Measurements from ENCODE around the gene OST4. TPM values are rescaled to one million over a fixed set of nuclear protein-coding genes. Genes with fewer than 3 reads are reported as not detected.
A peak's percentile ranks its signal among the peaks of the same experiment; 100 is the strongest.
"Not testable (repeated sequence)": the region's sequence is repeated elsewhere in the genome, so short reads cannot be mapped to it uniquely, and the experiment has no call there.

OST4 gene
- total RNA-seq: 100 to 1,000 TPM; 309 to 386 TPM

- CTCF ChIA-PET: interaction anchor here (0.8 to 8.7 kb wide), 9 partner anchors 10 to 110 kb away, joined by 3 to 44 read pairs (median 4); partner anchors contain the start of genes AGBL5 and KHK
Observed at GRCh38 chr2:27071277-27071989, at the start of gene OST4. Gene OST4, minus strand, starts transcription at chr2:27071654.

DNA sequence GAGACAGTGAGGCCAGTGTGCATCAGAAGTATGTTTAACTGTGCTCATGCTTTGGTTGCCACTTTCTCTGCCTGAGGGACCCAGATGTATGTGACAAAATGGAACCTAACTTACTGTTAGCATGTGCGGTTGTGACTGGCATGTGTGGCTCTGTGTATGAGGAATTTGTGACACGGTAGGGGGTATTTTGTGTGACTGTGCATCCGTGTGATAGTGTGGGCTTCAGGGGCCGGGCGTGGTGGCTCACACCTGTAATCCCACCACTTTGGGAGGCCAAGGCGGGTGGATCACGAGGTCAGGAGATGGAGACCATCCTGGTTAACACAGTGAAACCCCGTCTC lies 47.8 kb upstream of the OST4 start:
- POLR2A ChIA-PET; H3K27ac Mint-ChIP-seq; H3K9me3 Mint-ChIP-seq; H3K36me3 Mint-ChIP-seq (ENCODE audit: low read depth); DNase-seq: not testable (repeated sequence)
- H3K4me3 Mint-ChIP-seq: peak overlapping the region; percentile 71
- H3K4me1 Mint-ChIP-seq: peaks cover 16% of the 10 kb centered on the region
- CTCF ChIA-PET: interaction anchor here (1.5 kb wide), 1 partner anchor 13 kb away, joined by 5 read pairs; no protein-coding TSS in a partner anchor
- peaks cover 41% of the 10 kb centered on the region for H3K27me3 Mint-ChIP-seq

More at GRCh38 chr2:27071277-27071989, at the start of gene OST4:
- Mint-ChIP-seq H3K27ac (peak within 1 kb of the TSS; percentile 96), H3K27me3 (no peaks in the 10 kb centered on the region), H3K9me3 (no peaks in the 10 kb centered on the region), H3K36me3 (ENCODE audit: low read depth) (peaks cover 31% of the 10 kb centered on the region), H3K4me1 (peaks cover 62% of the 10 kb centered on the region), H3K4me3 (peak within 1 kb of the TSS; percentile 97)
- POLR2A ChIA-PET: interaction anchor here (0.6 to 1.4 kb wide), 4 partner anchors 10 to 28 kb away, joined by 3 to 9 read pairs (median 4); partner anchors contain the start of gene AGBL5
- DNase-seq: peak; percentile 91

DNA sequence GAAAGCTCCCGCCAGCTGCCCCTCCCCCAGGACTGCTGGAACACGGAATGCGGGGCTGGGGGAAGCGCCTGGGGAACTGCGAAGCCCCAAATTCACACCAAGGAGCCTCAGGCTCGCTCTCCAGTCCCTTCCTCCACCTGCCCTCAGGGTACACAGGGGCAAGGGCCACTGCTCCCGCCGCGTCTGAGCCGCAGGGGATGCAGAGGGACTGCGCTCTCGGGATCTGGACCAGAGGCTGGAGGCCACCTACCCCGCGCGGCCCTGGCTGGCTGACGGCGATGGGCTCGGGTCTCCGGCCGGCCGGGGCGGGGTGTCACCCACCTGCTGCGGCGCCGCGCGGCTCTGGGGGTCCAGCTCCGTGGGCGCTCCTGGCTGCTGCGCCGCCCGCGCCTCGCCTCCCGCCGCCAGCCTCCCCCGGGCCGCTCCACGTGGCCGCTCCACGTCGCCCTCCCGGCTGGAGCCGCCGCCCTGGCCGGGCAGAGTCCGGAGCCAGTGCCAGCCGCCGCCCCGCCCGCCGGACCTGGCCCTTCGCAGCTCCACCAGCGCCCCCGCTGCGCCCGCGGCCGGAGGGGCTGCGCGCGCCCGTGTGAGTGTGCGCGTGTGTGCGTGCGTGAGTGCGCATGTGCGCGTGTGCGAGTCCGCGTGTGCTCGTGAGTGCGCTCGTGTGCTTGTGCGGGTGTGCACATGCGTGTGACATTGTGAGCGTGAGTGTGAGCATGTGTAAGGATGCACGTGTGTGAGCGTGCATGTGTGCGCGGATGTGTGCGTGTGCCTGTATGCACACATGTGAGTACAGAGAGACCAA lies 47.3 kb upstream of the OST4 start, which contains the start of gene CGREF1:
Gene CGREF1 (minus strand): TSS at position 604 of the 805 bp plus-strand sequence. CDS start 14,762 bp downstream, outside the sequence.
- Mint-ChIP-seq H3K4me3 (peak within 1 kb of the TSS; percentile 71), H3K9me3 (no peaks in the 10 kb centered on the region), H3K4me1 (peaks cover 16% of the 10 kb centered on the region), H3K27me3 (peaks cover 41% of the 10 kb centered on the region), H3K36me3 (ENCODE audit: low read depth) (no peaks in the 10 kb centered on the region), H3K27ac (no peak within 1 kb of the TSS)
- POLR2A ChIA-PET: no interaction called here
- CTCF ChIA-PET: interaction anchor here (1.5 kb wide), 1 partner anchor 13 kb away, joined by 5 read pairs; no protein-coding TSS in a partner anchor
- DNase-seq: no peak

DNA sequence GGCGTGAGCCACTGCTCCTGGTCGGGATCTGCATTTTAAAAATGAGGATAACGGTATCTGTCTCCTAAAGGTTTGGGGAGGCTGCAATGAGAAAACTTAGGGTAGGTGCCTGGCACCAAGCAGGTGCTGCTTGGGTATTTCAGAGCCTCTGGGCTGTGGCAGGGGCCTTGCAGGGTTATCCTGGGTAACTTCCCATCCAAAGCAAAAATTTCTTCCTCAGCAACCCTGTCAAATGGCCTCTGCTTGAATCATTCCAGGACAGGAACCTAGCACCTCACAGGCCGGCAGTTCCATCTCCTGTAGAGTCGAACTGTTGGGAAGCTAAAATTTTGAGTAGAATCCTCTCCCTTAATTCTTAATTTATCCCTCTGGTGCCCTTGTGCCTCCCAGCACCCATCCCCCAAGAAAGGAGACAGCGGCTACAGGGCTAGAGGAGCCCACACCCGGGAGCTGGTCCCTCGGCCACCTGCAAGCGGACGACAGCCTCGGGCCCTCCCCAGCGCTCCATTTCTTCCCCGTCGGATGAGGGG lies 46.6 kb upstream of the OST4 start:
- Mint-ChIP-seq H3K4me1 (peaks cover 12% of the 10 kb centered on the region), H3K9me3 (no peaks in the 10 kb centered on the region), H3K27me3 (peaks cover 40% of the 10 kb centered on the region), H3K4me3 (peak overlapping the region; percentile 3), H3K36me3 (ENCODE audit: low read depth) (no peaks in the 10 kb centered on the region), H3K27ac (no peak overlapping the region)
- no peak for DNase-seq
- ChIA-PET POLR2A (no interaction called here), CTCF (interaction anchor here (1.5 kb wide), 1 partner anchor 14 kb away, joined by 5 read pairs; no protein-coding TSS in a partner anchor)

- ChIA-PET POLR2A (no interaction called here), CTCF (no interaction called here)
- H3K9me3 Mint-ChIP-seq: no peaks in the 10 kb centered on the region
- peaks cover 24% of the 10 kb centered on the region for H3K27me3 Mint-ChIP-seq
- H3K36me3 Mint-ChIP-seq (ENCODE audit: low read depth): no peaks in the 10 kb centered on the region
- no peak overlapping the region for H3K4me3 Mint-ChIP-seq
- no peak for DNase-seq
- no peak overlapping the region for H3K27ac Mint-ChIP-seq
- peaks cover 13% of the 10 kb centered on the region for H3K4me1 Mint-ChIP-seq
Observed at GRCh38 chr2:27115519-27115918, 44.1 kb upstream of the OST4 start.

DNA sequence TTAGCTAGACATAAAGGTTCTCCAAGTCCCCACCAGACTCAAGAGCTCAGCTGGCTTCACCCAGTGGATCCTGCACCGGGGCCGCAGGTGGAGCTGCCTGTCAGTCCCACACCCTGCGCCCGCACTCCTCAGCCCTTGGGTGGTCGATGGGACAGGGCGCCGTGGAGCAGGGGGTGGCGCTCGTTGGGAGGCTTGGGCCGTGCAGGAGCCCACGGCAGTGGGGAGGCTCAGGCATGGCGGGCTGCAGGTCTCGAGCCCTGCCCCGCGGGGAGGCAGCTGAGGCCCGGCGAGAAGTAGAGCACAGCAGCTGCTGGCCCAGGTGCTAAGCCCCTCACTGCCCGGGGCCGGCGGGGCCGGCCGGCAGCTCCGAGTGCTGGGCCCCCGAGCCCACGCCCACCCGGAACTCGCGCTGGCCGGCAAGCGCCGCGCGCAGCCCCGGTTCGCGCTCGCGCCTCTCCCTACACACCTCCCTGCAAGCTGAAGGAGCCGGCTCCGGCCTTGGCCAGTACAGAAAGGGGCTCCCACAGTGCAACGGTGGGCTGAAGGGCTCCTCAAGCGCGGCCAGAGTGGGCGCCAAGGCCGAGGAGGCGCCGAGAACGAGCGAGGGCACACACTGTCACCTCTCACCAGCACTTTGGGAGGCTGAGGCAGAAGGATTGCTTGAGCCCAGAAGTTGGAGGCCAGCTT lies 40.1 kb upstream of the OST4 start:
- H3K36me3 Mint-ChIP-seq (ENCODE audit: low read depth); H3K27me3 Mint-ChIP-seq; DNase-seq; H3K4me1 Mint-ChIP-seq; H3K27ac Mint-ChIP-seq; H3K9me3 Mint-ChIP-seq; H3K4me3 Mint-ChIP-seq; POLR2A ChIA-PET: not testable (repeated sequence)
- CTCF ChIA-PET: interaction anchor here (1.5 to 2.3 kb wide), 2 partner anchors 11 to 14 kb away, joined by 3 to 8 read pairs; no protein-coding TSS in a partner anchor

DNA sequence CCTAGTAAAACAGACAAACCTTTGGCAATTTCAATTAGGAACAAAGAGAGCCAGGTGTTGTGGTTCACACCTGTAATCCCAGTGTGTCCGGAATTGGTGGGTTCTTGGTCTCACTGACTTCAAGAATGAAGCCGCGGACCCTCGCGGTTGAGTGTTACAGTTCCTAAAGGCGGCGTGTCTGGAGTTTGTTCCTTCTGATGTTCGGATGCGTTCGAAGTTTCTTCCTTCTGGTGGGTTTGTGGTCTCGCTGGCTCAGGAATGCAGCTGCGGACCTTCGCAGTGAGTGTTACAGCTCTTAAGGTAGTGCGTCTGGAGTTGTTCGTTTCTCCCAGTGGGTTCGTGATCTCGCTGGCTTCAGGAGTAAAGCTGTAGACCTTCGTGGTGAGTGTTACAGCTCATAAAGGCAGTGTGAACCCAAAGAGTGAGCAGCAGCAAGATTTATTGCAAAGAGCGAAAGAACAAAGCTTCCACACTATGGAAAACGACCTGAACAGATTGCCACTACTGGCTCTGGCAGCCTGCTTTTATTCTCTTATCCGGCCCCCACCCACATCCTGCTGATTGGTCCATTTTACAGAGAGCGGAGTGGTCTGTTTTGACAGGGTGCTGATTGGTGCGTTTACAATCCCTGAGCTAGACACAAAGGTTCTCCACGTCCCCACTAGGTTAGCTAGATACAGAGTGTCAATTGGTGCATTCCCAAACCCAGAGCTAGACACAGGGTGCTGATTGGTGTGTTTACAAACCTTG lies 39.3 kb upstream of the OST4 start:
- H3K27ac Mint-ChIP-seq; H3K4me1 Mint-ChIP-seq; DNase-seq; H3K27me3 Mint-ChIP-seq; H3K36me3 Mint-ChIP-seq (ENCODE audit: low read depth); POLR2A ChIA-PET; H3K4me3 Mint-ChIP-seq; H3K9me3 Mint-ChIP-seq: not testable (repeated sequence)
- CTCF ChIA-PET: interaction anchor here (1.5 to 2.3 kb wide), 2 partner anchors 10 to 13 kb away, joined by 3 to 8 read pairs; no protein-coding TSS in a partner anchor

DNA sequence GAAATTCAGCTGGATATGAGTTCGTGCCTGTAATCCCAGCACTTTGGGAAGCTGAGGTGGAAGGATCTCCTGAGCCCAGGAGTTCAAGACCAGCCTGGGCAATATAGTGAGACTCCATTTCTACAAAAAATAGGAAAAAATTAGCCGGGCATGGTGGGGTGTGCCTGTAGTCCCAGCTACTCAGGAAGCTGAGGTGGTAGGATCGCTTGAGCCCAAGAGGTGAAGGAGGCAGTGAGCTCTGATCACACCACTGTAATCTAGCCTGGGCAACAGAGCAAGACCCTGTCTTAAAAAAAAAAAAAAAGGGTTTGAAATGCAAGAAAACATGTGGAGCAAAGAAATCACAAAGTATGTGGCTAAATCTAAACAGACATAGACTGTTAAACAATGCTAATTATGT lies 37.6 kb upstream of the OST4 start:
- Mint-ChIP-seq H3K27me3 (peaks cover 6% of the 10 kb centered on the region), H3K9me3 (no peaks in the 10 kb centered on the region), H3K4me3 (no peak overlapping the region), H3K27ac (no peak overlapping the region), H3K4me1 (peaks cover 2% of the 10 kb centered on the region), H3K36me3 (ENCODE audit: low read depth) (no peaks in the 10 kb centered on the region)
- CTCF ChIA-PET: interaction anchor here (0.6 to 2.1 kb wide), 4 partner anchors 10 to 398 kb away, joined by 3 to 6 read pairs (median 3); partner anchors contain the start of gene KHK
- no peak for DNase-seq
- POLR2A ChIA-PET: no interaction called here

- H3K4me3 Mint-ChIP-seq: no peak overlapping the region
- H3K27me3 Mint-ChIP-seq: peaks cover 6% of the 10 kb centered on the region
- ChIA-PET CTCF (interaction anchor here (0.6 to 2.1 kb wide), 5 partner anchors 9 to 47 kb away, joined by 3 to 6 read pairs (median 3); partner anchors contain the start of gene KHK), POLR2A (interaction anchor here (0.6 kb wide), 1 partner anchor 563 kb away, joined by 3 read pairs; no protein-coding TSS in a partner anchor)
- no peak overlapping the region for H3K27ac Mint-ChIP-seq
- DNase-seq: no peak
- H3K36me3 Mint-ChIP-seq (ENCODE audit: low read depth): no peaks in the 10 kb centered on the region
- H3K4me1 Mint-ChIP-seq: peaks cover 2% of the 10 kb centered on the region
- no peaks in the 10 kb centered on the region for H3K9me3 Mint-ChIP-seq
Observed at GRCh38 chr2:27108221-27108620, 36.8 kb upstream of the OST4 start.

GRCh38 chr2:27105981-27106380 lies 34.5 kb upstream of the OST4 start:
- H3K27ac Mint-ChIP-seq: no peak overlapping the region
- no peak for DNase-seq

GRCh38 chr2:27102329-27102728 lies 30.9 kb upstream of the OST4 start:
- Mint-ChIP-seq H3K27ac (no peak overlapping the region), H3K36me3 (ENCODE audit: low read depth) (no peaks in the 10 kb centered on the region)

More at GRCh38 chr2:27105981-27106380, 34.5 kb upstream of the OST4 start:
- ChIA-PET POLR2A (no interaction called here), CTCF (interaction anchor here (0.6 to 1.8 kb wide), 5 partner anchors 9 to 174 kb away, joined by 3 to 5 read pairs (median 3); partner anchors contain the start of gene ABHD1)
- Mint-ChIP-seq H3K4me3 (no peak overlapping the region), H3K4me1 (peaks cover 2% of the 10 kb centered on the region), H3K36me3 (ENCODE audit: low read depth) (no peaks in the 10 kb centered on the region), H3K9me3 (no peaks in the 10 kb centered on the region), H3K27me3 (peaks cover 6% of the 10 kb centered on the region)

More at GRCh38 chr2:27102329-27102728, 30.9 kb upstream of the OST4 start:
- DNase-seq: no peak
- no peaks in the 10 kb centered on the region for H3K4me1 Mint-ChIP-seq
- H3K4me3 Mint-ChIP-seq: no peak overlapping the region
- ChIA-PET POLR2A (no interaction called here), CTCF (interaction anchor here (0.5 to 1.1 kb wide), 4 partner anchors 21 to 177 kb away, joined by 3 to 6 read pairs (median 4); partner anchors contain the start of genes ABHD1 and OST4)
- H3K9me3 Mint-ChIP-seq: no peaks in the 10 kb centered on the region
- H3K27me3 Mint-ChIP-seq: peaks cover 3% of the 10 kb centered on the region
